IPS DF 4.7 (cell line): ENCODE data around the gene NDRG2.

ENCODE experiments used
- DNase-seq: peaks from one replicate; pipeline ENCODE4 v3.0.0-alpha.2; 2013; ENCODE audit warnings: low spot score; ENCODE audit errors: extremely low read depth

Gene NDRG2

DNA sequence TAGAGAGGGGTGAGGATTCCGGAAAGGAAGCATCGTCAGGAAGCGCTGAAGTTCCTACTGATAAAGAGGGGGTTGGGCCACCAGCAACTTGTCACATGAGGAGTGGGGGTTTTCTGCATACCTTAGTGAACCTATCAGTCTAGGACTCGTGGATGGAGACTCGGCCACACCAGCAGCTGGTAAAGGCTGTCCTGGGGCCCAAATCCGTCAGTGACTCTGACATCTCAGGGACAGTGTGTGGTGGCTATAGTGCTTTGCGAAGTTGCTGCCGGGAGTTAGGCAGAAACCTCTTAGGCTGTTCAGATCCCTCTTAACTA lies 53.2 kb downstream of the NDRG2 start:
- DNase-seq, result no peak

DNA sequence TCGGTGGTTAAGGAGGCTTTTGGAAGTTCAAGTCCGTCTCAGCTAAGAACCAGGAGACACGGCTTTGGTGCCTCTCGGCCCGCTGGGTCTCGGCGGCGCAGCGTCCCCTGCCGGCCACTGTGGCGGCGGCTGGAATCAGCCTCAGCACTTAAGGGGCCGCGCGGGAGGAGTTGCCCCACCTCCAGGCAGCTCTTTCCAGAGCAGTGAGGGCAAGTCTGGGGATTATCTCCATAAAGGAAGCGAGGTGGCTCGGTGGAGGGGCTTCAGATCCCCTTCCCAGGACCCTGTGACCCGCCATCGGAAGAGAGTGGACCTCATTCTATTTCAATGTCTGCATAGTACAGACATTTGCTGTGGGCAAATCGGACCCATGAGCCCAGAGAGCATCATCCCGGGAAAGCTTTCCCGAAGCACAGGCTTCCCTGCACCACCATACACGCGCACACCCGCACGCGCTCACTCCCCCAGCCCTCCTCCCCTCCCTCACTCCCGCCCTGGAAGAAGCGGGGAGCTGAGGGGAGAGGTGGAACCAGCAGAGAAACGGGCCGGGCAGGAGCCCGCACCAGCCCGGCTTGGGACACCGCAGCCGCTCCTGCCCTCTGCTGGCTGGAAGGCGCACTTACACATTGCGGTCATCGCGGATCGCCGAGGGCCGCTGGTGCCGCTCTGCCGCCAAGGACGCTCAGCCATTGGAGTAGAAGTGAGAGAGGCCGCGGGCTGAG lies 53.7 kb downstream of the NDRG2 start:
- DNase-seq, result peak; percentile 60

GRCh38 chr14:20970647-20970982 lies 54.2 kb downstream of the NDRG2 start:
- no peak for DNase-seq

DNA sequence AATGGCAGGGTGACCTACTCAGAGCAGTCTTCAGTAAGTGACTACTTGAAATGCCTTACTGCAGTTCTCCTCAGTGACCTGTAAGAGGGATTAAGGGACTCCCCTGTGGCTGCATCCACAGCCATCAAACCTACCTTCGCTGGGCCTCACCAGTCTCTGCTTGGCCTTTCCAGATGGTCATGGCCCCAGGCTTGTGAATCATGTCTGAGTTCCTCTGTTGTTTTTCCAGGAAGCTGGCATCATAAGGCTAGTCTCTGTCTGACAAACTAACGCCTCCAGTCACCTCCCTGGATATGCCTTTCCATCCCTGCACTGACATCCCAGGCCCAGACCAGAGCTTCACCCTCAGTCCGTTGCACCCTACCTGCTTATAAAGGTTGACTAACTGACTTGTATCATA lies 55.5 kb downstream of the NDRG2 start:
- no peak for DNase-seq
